GM19099 (cell line): ENCODE data around the gene PAX4.

Source experiments
- POLR2A ChIP-seq: IDR thresholded peaks from 3 replicates; pipeline ENCODE4 v1.6.1; 2011; ENCODE audit warnings: low read depth; ENCODE audit not compliant: insufficient read length; ENCODE audit errors: extremely low read depth

The PAX4 gene

DNA sequence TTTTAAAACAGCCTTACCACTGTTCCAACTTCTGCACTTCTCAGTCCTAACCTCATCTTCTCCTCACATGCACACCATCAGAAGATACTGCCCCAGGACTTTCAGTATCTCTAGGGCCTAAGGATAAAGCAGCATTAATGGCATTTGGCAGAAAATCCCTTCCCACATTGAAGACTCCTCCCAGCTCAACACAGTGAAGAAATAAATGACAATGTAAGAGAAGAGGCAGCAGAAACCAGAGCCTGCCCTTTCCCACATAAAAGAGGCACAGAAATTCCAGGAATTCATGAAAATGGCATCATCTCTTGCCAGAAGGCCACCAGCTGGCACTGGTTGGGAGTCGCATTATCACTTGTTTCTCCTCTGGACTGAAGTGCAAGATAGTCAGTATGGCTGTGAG, 36.2 kb downstream of the PAX4 start:
- TF ChIP-seq POLR2A, result no peak

DNA sequence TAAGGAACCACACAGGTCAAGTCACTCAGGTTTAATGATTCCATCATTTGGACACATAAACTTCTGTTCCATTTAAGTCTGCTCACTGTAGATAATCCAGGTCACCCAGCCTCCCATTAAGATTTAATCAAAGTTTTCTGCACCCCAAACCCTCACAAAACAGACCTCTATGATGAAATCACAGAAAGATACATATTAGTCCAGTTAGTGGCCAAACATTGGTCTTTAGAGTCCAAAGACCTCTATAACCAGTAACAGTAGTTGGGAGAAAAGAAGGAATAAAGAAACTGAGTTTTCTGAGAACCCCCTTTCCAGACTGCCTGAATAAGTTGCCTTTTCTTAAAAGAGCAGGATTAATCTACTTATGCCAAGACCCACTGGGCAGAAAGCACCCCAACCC, 37.3 kb downstream of the PAX4 start:
- TF ChIP-seq POLR2A, result no peak

DNA sequence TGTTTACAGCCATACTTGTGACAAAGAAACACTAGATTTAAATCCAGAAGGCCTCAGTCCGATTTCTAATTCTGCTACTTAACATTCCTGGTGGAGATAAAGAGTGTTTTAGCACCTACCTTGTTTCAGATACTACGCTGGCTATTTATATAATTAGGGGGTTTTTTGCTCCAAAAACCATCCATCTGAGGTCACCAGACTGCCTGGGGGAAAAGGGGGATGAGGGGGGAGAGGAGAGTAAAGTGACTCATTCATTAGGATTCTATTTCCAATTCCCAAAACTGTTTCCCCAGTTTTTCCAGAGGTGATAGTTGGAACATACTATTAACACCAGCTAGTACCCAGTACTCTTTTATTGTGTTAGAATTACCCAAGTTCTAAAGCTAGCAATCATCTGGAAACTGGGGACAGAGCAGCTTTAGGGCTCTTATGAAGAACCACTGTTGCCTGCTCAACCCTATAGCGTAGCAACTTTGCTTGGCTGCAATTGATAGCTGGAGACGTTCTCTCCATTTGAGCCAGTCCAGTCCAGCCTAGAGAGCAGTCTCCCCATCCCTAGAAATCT, 39.1 kb downstream of the PAX4 start:
- no peak for TF ChIP-seq POLR2A

DNA sequence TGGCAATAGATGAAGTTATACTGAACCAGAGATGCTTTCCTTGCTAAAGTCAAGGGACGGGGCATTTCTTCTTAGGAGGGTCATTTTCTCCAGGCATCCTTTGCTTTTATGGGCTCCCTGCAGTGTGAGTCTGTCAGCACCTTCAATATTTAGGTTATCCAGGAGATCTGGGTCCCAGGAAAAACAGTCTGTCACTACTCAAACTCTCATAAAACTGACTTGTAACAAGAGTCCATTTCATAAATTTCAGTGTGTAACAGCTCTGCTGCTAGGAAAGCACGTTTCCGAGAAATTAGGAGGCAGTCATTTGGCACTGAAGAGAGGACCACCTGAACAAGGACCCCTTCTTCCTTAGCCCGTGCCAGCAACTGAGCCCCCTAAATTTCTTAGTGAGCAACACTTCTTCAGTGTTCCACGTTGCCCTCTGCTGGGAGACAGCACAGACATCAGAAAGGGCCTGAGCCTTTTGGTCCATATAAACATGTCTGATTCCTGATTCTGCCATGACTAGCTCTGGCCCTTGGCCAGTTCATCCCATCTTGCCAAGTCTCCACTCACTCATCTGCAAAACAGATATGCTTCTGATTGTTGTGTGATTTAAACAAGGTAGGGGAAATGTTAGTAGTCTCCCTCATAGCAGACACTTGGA, 39.8 kb downstream of the PAX4 start:
- no peak for TF ChIP-seq POLR2A

DNA sequence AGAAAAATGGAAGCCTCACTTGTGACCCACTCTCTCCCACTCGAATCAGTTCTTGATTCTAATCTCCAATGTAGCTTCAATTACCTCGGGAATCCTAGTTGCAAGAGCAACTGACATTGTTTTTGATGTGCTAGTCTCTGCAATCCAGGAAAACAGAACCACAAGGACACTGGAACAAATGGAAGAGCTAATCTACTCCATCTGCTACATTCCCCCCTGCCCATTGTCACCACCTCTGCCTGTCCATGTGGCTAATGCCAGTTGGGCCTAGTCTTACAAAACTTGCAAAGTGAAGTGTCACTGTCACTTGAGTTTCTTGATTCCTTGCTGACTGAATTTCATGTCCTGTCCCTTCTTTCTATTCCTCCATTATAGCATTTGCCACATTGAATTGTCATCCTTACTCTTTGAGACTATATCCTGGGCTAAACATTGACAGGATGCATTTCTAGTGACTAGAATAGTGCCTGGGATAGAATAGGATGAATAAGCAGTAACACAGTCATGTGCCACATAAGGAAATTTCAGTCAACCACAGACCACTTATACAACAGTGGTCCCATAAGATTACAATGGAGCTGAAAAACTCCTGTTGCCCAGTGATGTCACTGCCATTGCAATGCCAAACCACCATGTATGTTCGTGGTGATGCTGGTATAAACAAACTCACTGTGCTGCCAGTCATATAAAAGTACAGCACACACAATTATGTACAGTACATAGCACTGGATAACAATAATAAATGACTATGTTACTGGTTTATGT, 46.0 kb downstream of the PAX4 start:
- no peak for TF ChIP-seq POLR2A

DNA sequence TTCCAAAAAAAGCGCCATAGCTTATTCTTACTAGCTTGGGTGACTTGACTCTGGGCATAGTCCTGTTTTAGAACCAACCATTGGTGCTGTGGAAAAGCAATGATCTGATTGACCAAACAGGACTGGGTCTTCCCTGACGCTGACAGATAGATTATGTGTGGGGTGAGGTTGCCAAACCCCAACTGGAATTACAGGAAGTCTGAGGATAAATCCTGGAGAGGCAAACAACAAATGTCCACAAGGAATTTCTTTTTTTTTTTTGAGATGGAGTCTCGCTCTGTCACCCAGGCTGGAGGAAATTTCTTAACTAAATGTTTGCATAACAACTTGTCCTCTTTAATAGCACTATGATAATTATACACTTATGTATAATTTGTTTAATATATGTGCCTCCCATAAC, 51.7 kb downstream of the PAX4 start:
- no peak for TF ChIP-seq POLR2A
